HEK293T (cell line): ENCODE results near the gene TTLL11.

Experiments
- ARNT ChIP-seq: fragments of 450-650 bp; IDR thresholded peaks from 2 replicates; pipeline ENCODE4 v1.6.1; 2017; ENCODE audit warnings: mild to moderate bottlenecking
- BHLHE40 ChIP-seq: fragments of 450-650 bp; IDR thresholded peaks from 2 replicates; pipeline ENCODE4 v1.6.1; 2016; ENCODE audit warnings: mild to moderate bottlenecking, moderate library complexity, borderline replicate concordance
- CTBP1 ChIP-seq: fragments of 450-650 bp; IDR thresholded peaks from 2 replicates; pipeline ENCODE4 v1.6.1; 2016; ENCODE audit warnings: borderline replicate concordance
- ELF4 ChIP-seq: fragments of 450-650 bp; IDR thresholded peaks from 2 replicates; pipeline ENCODE4 v1.6.1; 2017; ENCODE audit warnings: antibody characterized with exemption
- FOXA1 ChIP-seq: fragments of 450-650 bp; IDR thresholded peaks from 2 replicates; pipeline ENCODE4 v1.6.1; 2016; ENCODE audit warnings: mild to moderate bottlenecking
- FOXK2 ChIP-seq: fragments of 450-650 bp; IDR thresholded peaks from 2 replicates; pipeline ENCODE4 v1.6.1; 2016; ENCODE audit warnings: mild to moderate bottlenecking
- FOXM1 ChIP-seq: fragments of 450-650 bp; IDR thresholded peaks from 2 replicates; pipeline ENCODE4 v1.6.1; 2017; ENCODE audit warnings: mild to moderate bottlenecking, borderline replicate concordance
- LEF1 ChIP-seq: fragments of 450-650 bp; IDR thresholded peaks from 2 replicates; pipeline ENCODE4 v1.6.1; 2017; ENCODE audit warnings: mild to moderate bottlenecking, borderline replicate concordance
- NFRKB ChIP-seq: fragments of 450-650 bp; IDR thresholded peaks from 2 replicates; pipeline ENCODE4 v1.6.1; 2016; ENCODE audit warnings: mild to moderate bottlenecking, moderate library complexity
- SP1 ChIP-seq: fragments of 450-650 bp; IDR thresholded peaks from 2 replicates; pipeline ENCODE4 v1.6.1; 2017
- SUZ12 ChIP-seq: fragments of 450-650 bp; IDR thresholded peaks from 2 replicates; pipeline ENCODE4 v1.6.1; 2016; ENCODE audit warnings: mild to moderate bottlenecking
- TARDBP ChIP-seq: fragments of 450-650 bp; IDR thresholded peaks from 2 replicates; pipeline ENCODE4 v1.6.1; 2016
- ZNF384 ChIP-seq: fragments of 450-650 bp; IDR thresholded peaks from 2 replicates; pipeline ENCODE4 v1.6.1; 2016
- TF ChIP-seq, protein P1 (sequence below): fragments of 450-650 bp; IDR thresholded peaks from 2 replicates; pipeline ENCODE4 v1.6.1; 2016

DNA sequence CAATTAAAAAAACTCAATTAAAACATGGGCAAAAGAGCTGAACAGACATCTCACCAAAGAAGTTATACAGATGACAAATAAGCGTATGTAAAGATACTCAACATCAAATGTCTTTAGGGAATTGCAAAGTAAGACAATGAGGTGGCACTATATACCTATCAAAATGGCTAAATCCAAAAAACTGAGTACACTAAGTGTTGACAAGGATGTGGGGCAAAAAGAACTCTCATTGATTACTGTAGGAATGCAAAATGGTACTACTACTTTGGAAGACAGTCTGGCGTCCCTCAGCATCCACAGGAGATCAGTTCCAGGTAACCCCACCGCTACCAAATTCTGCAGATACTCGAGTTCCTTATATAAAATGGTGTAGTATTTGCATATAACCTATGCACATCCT, 243.6 kb downstream of the TTLL11 start:
- no peak for TF ChIP-seq CTBP1
- TF ChIP-seq FOXK2: no peak
- no peak for TF ChIP-seq ZNF384
- TF ChIP-seq, protein P1, sequence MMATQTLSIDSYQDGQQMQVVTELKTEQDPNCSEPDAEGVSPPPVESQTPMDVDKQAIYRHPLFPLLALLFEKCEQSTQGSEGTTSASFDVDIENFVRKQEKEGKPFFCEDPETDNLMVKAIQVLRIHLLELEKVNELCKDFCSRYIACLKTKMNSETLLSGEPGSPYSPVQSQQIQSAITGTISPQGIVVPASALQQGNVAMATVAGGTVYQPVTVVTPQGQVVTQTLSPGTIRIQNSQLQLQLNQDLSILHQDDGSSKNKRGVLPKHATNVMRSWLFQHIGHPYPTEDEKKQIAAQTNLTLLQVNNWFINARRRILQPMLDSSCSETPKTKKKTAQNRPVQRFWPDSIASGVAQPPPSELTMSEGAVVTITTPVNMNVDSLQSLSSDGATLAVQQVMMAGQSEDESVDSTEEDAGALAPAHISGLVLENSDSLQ: no peak
- no peak for TF ChIP-seq NFRKB
- TF ChIP-seq ELF4: no peak
- no peak for TF ChIP-seq FOXM1
- no peak for TF ChIP-seq FOXA1
- no peak for TF ChIP-seq SP1
- no peak for TF ChIP-seq BHLHE40
- no peak for TF ChIP-seq TARDBP
- no peak for TF ChIP-seq SUZ12
- no peak for TF ChIP-seq ARNT
- no peak for TF ChIP-seq LEF1
